H1 (cell line): Measurements from ENCODE around the gene LNX2. TPM values are rescaled to one million over a fixed set of nuclear protein-coding genes. Genes with fewer than 3 reads are reported as not detected.

Experiments
- CTCF ChIA-PET: fragments of 300-600 bp; sonication (Branson Sonifier 250); formaldehyde crosslinking; loops from one replicate; lab custom pipeline; 2021; ENCODE audit not compliant: partially characterized antibody; lab: Charles Lee
- POLR2A ChIA-PET: fragments of 300-600 bp; sonication (Branson Sonifier 250); formaldehyde crosslinking; loops from one replicate; lab custom pipeline; 2021; ENCODE audit warnings: inconsistent platforms; ENCODE audit not compliant: partially characterized antibody; lab: Charles Lee
- DNase-seq, 2 experiments: peaks; one replicate each; pipeline versions ENCODE4 v3.0.0 to v3.0.0-alpha.2; 2010 to 2022; ENCODE audit warnings: low spot score in 2 of 2, low read depth in 1 of 2, mixed read lengths in 1 of 2
- FAIRE-seq: peaks from 2 replicates; lab custom pipeline; 2011; peaks lifted over from hg19 to GRCh38; lab: Jason Lieb, UNC
- H2AFZ ChIP-seq: 2 replicates; pipeline ENCODE4 v1.8.1; 2012; ENCODE audit warnings: low read length, inconsistent platforms
- H2AK5ac ChIP-seq: 2 replicates; pipeline ENCODE4 v1.6.1; 2013; ENCODE audit warnings: low read depth, low read length
- H2BK120ac ChIP-seq: replicated peaks from 2 replicates; pipeline ENCODE3; 2013; ENCODE audit warnings: low read depth, low read length, inconsistent platforms
- H2BK12ac ChIP-seq: 2 replicates; pipeline ENCODE4 v1.6.1; 2013; ENCODE audit warnings: low read depth, low read length
- H2BK15ac ChIP-seq: 2 replicates; pipeline ENCODE4 v1.6.1; 2013; ENCODE audit warnings: low read length
- H2BK20ac ChIP-seq: 2 replicates; pipeline ENCODE4 v1.6.1; 2013; ENCODE audit warnings: low read length
- H2BK5ac ChIP-seq: 2 replicates; pipeline ENCODE4 v1.6.1; 2013; ENCODE audit warnings: low read depth, low read length
- H3K14ac ChIP-seq: 2 replicates; pipeline ENCODE4 v1.6.1; 2013; ENCODE audit warnings: inconsistent platforms; ENCODE audit not compliant: insufficient read length
- H3K18ac ChIP-seq: 2 replicates; pipeline ENCODE4 v1.6.1; 2013; ENCODE audit warnings: low read length; ENCODE audit errors: extremely low read depth
- H3K23ac ChIP-seq: 2 replicates; pipeline ENCODE4 v1.6.1; 2013; ENCODE audit warnings: inconsistent platforms; ENCODE audit not compliant: insufficient read length
- H3K23me2 ChIP-seq: 2 replicates; pipeline ENCODE4 v1.6.1; 2013; ENCODE audit warnings: low read depth, low read length
- H3K27ac ChIP-seq: 2 replicates; pipeline ENCODE4 v1.6.1; 2011; ENCODE audit warnings: low read depth, low read length, inconsistent platforms
- H3K27me3 ChIP-seq, 4 experiments: replicated peaks in 1 of 4; 1 replicate in 1 of 4; 2 replicates in 3 of 4; pipeline versions ENCODE4 v1.6.1 to v1.8.1; 2011 to 2013; ENCODE audit warnings: low read length in 3 of 4, mild to moderate bottlenecking in 3 of 4, inconsistent platforms in 2 of 4, mixed read lengths in 2 of 4, moderate library complexity in 1 of 4; ENCODE audit not compliant: control insufficient read depth in 3 of 4, insufficient read depth in 3 of 4; ENCODE audit errors: extremely low read depth in 1 of 4
- H3K36me3 ChIP-seq, 4 experiments: 2 replicates each; pipeline versions ENCODE4 v1.6.1 to v1.8.1; 2011 to 2013; ENCODE audit warnings: mild to moderate bottlenecking in 4 of 4, low read length in 3 of 4, moderate library complexity in 2 of 4, control low read depth in 1 of 4, inconsistent platforms in 1 of 4; ENCODE audit not compliant: insufficient read depth in 4 of 4, control insufficient read depth in 2 of 4
- H3K4ac ChIP-seq: replicated peaks from 2 replicates; pipeline ENCODE3; 2013; ENCODE audit warnings: low read length, low read depth, mixed read lengths, inconsistent platforms; ENCODE audit not compliant: insufficient read length
- H3K4me1 ChIP-seq, 4 experiments: replicated peaks in 1 of 4; 1 replicate in 1 of 4; 2 replicates in 3 of 4; pipeline versions ENCODE4 v1.6.1 to v1.8.1; 2011 to 2013; ENCODE audit warnings: low read length in 3 of 4, inconsistent platforms in 2 of 4, mixed read lengths in 1 of 4; ENCODE audit not compliant: insufficient read depth in 4 of 4, control insufficient read depth in 3 of 4
- H3K4me2 ChIP-seq, 2 experiments: 2 replicates each; pipeline versions ENCODE4 v1.6.1 to v1.8.1; 2011 to 2013; ENCODE audit warnings: low read depth in 2 of 2, low read length in 2 of 2, control low read depth in 1 of 2, inconsistent platforms in 1 of 2, mild to moderate bottlenecking in 1 of 2; ENCODE audit not compliant: insufficient read depth in 1 of 2
- H3K4me3 ChIP-seq, 4 experiments: fragments of 200-600, 300-600 bp in 1 of 4; sonication (generic), shearing (Covaris generic), sonication (Bioruptor Twin) in 1 of 4; 2 replicates each; pipeline versions ENCODE4 v1.5.1 to v1.8.1; 2011 to 2016; ENCODE audit warnings: low read length in 4 of 4, low read depth in 3 of 4, control low read depth in 2 of 4, inconsistent platforms in 2 of 4, mild to moderate bottlenecking in 2 of 4, mixed read lengths in 1 of 4, moderate library complexity in 1 of 4; ENCODE audit not compliant: insufficient read depth in 2 of 4; ENCODE audit errors: extremely low read depth in 1 of 4
- H3K56ac ChIP-seq: replicated peaks from 2 replicates; pipeline ENCODE3; 2013; ENCODE audit warnings: low read depth, mild to moderate bottlenecking, mixed read lengths, low read length, inconsistent platforms; ENCODE audit not compliant: insufficient read length
- H3K79me1 ChIP-seq: 2 replicates; pipeline ENCODE4 v1.6.1; 2013; ENCODE audit warnings: low read depth, low read length, control low read depth
- H3K79me2 ChIP-seq, 2 experiments: 2 replicates each; pipeline versions ENCODE4 v1.6.1 to v1.8.1; 2012 to 2013; ENCODE audit warnings: low read length in 2 of 2, mild to moderate bottlenecking in 2 of 2, inconsistent platforms in 1 of 2; ENCODE audit not compliant: insufficient read depth in 2 of 2, control insufficient read depth in 1 of 2
- H3K9ac ChIP-seq, 4 experiments: replicated peaks in 1 of 4; 1 replicate in 1 of 4; 2 replicates in 3 of 4; pipeline versions ENCODE4 v1.6.1 to v1.8.1; 2011 to 2013; ENCODE audit warnings: low read depth in 3 of 4, low read length in 3 of 4, control low read depth in 2 of 4, mild to moderate bottlenecking in 2 of 4, moderate library complexity in 2 of 4, inconsistent platforms in 1 of 4; ENCODE audit errors: extremely low read depth in 1 of 4
- H3K9me3 ChIP-seq, 2 experiments: 2 replicates each; pipeline versions ENCODE4 v1.6.1 to v1.8.1; 2012 to 2013; ENCODE audit warnings: mild to moderate bottlenecking in 2 of 2, moderate library complexity in 2 of 2, control low read depth in 1 of 2, inconsistent platforms in 1 of 2, low read depth in 1 of 2, low read length in 1 of 2, mixed read lengths in 1 of 2; ENCODE audit not compliant: insufficient read depth in 2 of 2
- H4K20me1 ChIP-seq, 2 experiments: replicated peaks in 1 of 2; 2 replicates each; pipeline versions ENCODE3 to v1.8.1; 2011 to 2013; ENCODE audit warnings: inconsistent platforms in 2 of 2, low read length in 2 of 2, mild to moderate bottlenecking in 1 of 2; ENCODE audit not compliant: insufficient read depth in 2 of 2, control insufficient read depth in 1 of 2
- H4K5ac ChIP-seq: 2 replicates; pipeline ENCODE4 v1.6.1; 2013; ENCODE audit warnings: low read length, low read depth, mixed read lengths, inconsistent platforms; ENCODE audit not compliant: insufficient read length
- H4K8ac ChIP-seq: 2 replicates; pipeline ENCODE4 v1.8.0; 2013; ENCODE audit warnings: mild to moderate bottlenecking, moderate library complexity, low read length, inconsistent platforms; ENCODE audit not compliant: insufficient read depth; ENCODE audit errors: extremely low read depth
- H4K91ac ChIP-seq: replicated peaks from 2 replicates; pipeline ENCODE3; 2013; ENCODE audit warnings: low read length, mixed read lengths, inconsistent platforms; ENCODE audit not compliant: insufficient read length
- ATF3 ChIP-seq: IDR thresholded peaks from 2 replicates; pipeline ENCODE4 v1.6.1; 2011; ENCODE audit warnings: low read depth, mild to moderate bottlenecking, low read length; ENCODE audit not compliant: insufficient read depth
- BACH1 ChIP-seq: IDR thresholded peaks from 2 replicates; pipeline ENCODE4 v1.6.1; 2012; ENCODE audit warnings: low read length, improper control_type of control experiment
- CHD2 ChIP-seq: IDR thresholded peaks from 2 replicates; pipeline ENCODE4 v1.6.1; 2012; ENCODE audit warnings: low read length, improper control_type of control experiment
- CREB1 ChIP-seq: IDR thresholded peaks from 2 replicates; pipeline ENCODE4 v1.6.1; 2012; ENCODE audit warnings: inconsistent platforms
- GABPA ChIP-seq: IDR thresholded peaks from 2 replicates; pipeline ENCODE4 v1.6.1; 2011; ENCODE audit warnings: mild to moderate bottlenecking, low read length, moderate library complexity, borderline replicate concordance; ENCODE audit not compliant: insufficient read depth
- MAFK ChIP-seq: IDR thresholded peaks from 2 replicates; pipeline ENCODE4 v1.6.1; 2012; ENCODE audit warnings: low read depth, mild to moderate bottlenecking, improper control_type of control experiment, low read length
- RXRA ChIP-seq: IDR thresholded peaks from 2 replicates; pipeline ENCODE4 v1.6.1; 2011; ENCODE audit warnings: low read depth, mild to moderate bottlenecking, low read length, moderate library complexity; ENCODE audit not compliant: insufficient read depth
- SUZ12 ChIP-seq: fragments of 200-600 bp; sonication (generic); IDR thresholded peaks from 2 replicates; pipeline ENCODE4 v1.6.1; 2012; ENCODE audit warnings: mild to moderate bottlenecking, inconsistent platforms, low read length, moderate library complexity, mixed read lengths
- TAF7 ChIP-seq: optimal IDR thresholded peaks from 2 replicates; pipeline ENCODE3; 2011; ENCODE audit warnings: low read depth, mild to moderate bottlenecking, inconsistent platforms, low read length, moderate library complexity, borderline replicate concordance
- ZNF274 ChIP-seq: IDR thresholded peaks from 2 replicates; pipeline ENCODE4 v1.7.0; 2012; ENCODE audit warnings: low read length, borderline replicate concordance; ENCODE audit errors: extremely low read depth
- WGBS, 2 experiments: shearing (Covaris generic) in 1 of 2; methylation state at CpG; one replicate each; pipeline versions ENCODE4 v1.1.6 to v1.1.7; 2013 to 2015; ENCODE audit warnings: low lambda C conversion rate in 2 of 2, mixed read lengths in 2 of 2, inconsistent platforms in 1 of 2, low coverage in 1 of 2, missing lambda C conversion rate in 1 of 2; ENCODE audit not compliant: insufficient replicate concordance in 2 of 2, insufficient coverage in 1 of 2, insufficient read length in 1 of 2; ENCODE audit errors: extremely low coverage in 1 of 2, missing lambda C conversion rate in 1 of 2; 5-methylcytosine and 5-hydroxymethylcytosine counted together
- polyA plus RNA-seq, 7 experiments: library from polyadenylated mRNA; depleted of rRNA in 3 of 7; stranded (reverse) in 5 of 7; unstranded in 2 of 7; fragments of >200 nt in 5 of 7; fragments of 200-250 nt in 2 of 7; gene quantifications; 1 replicate in 5 of 7; 2 replicates in 1 of 7; 4 replicates in 1 of 7; pipeline versions ENCODE4 v1.2.1 to v1.2.3, GENCODE V29; 2011 to 2013; ENCODE audit warnings: missing spikeins in 2 of 7, mixed read lengths in 2 of 7
- total RNA-seq: library from RNA; stranded (reverse); fragmentation: NEBNext Ultra II Directional; extraction: Animal tissue kit (Norgen Biotek cat#: 25700); gene quantifications from 2 replicates; pipeline ENCODE4 v1.2.1, GENCODE V29; 2021

LNX2 gene
- total and polyA plus RNA-seq, 2 of the 8 experiments (the other 6 are each of a cell fraction or from before 2014, with no cell fraction given): 6.4 to 13.9 TPM

- no peak overlapping the region for H2BK120ac ChIP-seq
- no peaks in the 10 kb centered on the region for H3K23me2 ChIP-seq
- TF ChIP-seq CHD2 (no peak), RXRA (no peak), CREB1 (no peak), GABPA (no peak), SUZ12 (no peak), TAF7 (no peak), ATF3 (no peak), ZNF274 (no peak), BACH1 (no peak), MAFK (no peak)
- H4K20me1 ChIP-seq: no peaks in the 10 kb centered on the region
- no peak overlapping the region for H3K56ac ChIP-seq
- POLR2A ChIA-PET: interaction anchor here (1.6 kb wide), 1 partner anchor 14 kb away, joined by 4 read pairs; no protein-coding TSS in a partner anchor
- no peak overlapping the region for H2BK5ac ChIP-seq
- H3K27me3 ChIP-seq: no peaks in the 10 kb centered on the region
- no peaks in the 10 kb centered on the region for H3K79me2 ChIP-seq
- no peak overlapping the region for H4K5ac ChIP-seq
- 95% methylated on average over 11 of the region's 11 CpGs; no CpG with 5 or more reads in 1 of the 2 experiments for WGBS, 2 experiments
- H3K4me2 ChIP-seq: no peak overlapping the region
- H3K18ac ChIP-seq: no peak overlapping the region
- no peaks in the 10 kb centered on the region for H3K79me1 ChIP-seq
- H3K4ac ChIP-seq: no peak overlapping the region
- no peak overlapping the region for H2BK20ac ChIP-seq
- no peak overlapping the region for H4K91ac ChIP-seq
- 0 out of 7 replicates have a peak, but pooled peaks cover 0 to 1% (median 0%) of the 10 kb centered on the region in 4 experiments for H3K4me1 ChIP-seq
- DNase-seq: no peak
- H3K9me3 ChIP-seq: no peaks in the 10 kb centered on the region
- H3K23ac ChIP-seq: no peak overlapping the region
- no peak overlapping the region for H2AK5ac ChIP-seq
- H3K27ac ChIP-seq: no peak overlapping the region
- no peak overlapping the region for H3K9ac ChIP-seq
- H3K4me3 ChIP-seq: no peak overlapping the region
- no peak for FAIRE-seq
- CTCF ChIA-PET: interaction anchor here (1.0 to 4.2 kb wide), 2 partner anchors 124 to 329 kb away, joined by 4 to 13 read pairs; no protein-coding TSS in a partner anchor
- no peaks in the 10 kb centered on the region for H3K36me3 ChIP-seq
- H2BK15ac ChIP-seq: no peak overlapping the region
- H3K14ac ChIP-seq: no peak overlapping the region
- H2BK12ac ChIP-seq: no peak overlapping the region
- no peak overlapping the region; the same call in 1 of the 2 replicates for H4K8ac ChIP-seq
- H2AFZ ChIP-seq: no peak overlapping the region
These were observed 122.6 kb downstream of the LNX2 start for GRCh38 chr13:27497563-27498230.
